Endothelial cell of umbilical vein (primary cell): Measurements from ENCODE around the gene CXCL6. TPM values are rescaled to one million over a fixed set of nuclear protein-coding genes. Genes with fewer than 3 reads are reported as not detected.

Source experiments
- BruUV-seq: library from RNA; stranded (reverse); fragments of 400-500 nt; replicated peaks from 2 replicates; lab custom pipeline; 2021; lab: Mats Ljungman, UMichigan
- CTCF ChIA-PET: fragments of 300-600, 350-600 bp; sonication (Branson Sonifier 250); formaldehyde crosslinking; loops from one replicate; lab custom pipeline; 2021; ENCODE audit warnings: antibody characterized with exemption, inconsistent platforms; lab: Charles Lee
- POLR2A ChIA-PET: fragments of 300-600, 350-600 bp; sonication (Branson Sonifier 250); formaldehyde crosslinking; loops from one replicate; lab custom pipeline; 2021; ENCODE audit warnings: antibody characterized with exemption, inconsistent platforms; lab: Charles Lee
- DNase-seq: peaks from one replicate; pipeline ENCODE4 v3.0.0-alpha.2; 2011; ENCODE audit warnings: low read depth, low spot score
- FAIRE-seq: peaks from 2 replicates; lab custom pipeline; 2011; peaks lifted over from hg19 to GRCh38; lab: Jason Lieb, UNC
- H2AFZ ChIP-seq: 2 replicates; pipeline ENCODE4 v1.6.0; 2012; ENCODE audit warnings: low read depth, low read length, control low read depth, inconsistent platforms
- H3K27ac ChIP-seq: 2 replicates; pipeline ENCODE4 v1.5.1; 2011; ENCODE audit warnings: low read depth, mild to moderate bottlenecking, control low read depth, low read length, moderate library complexity; ENCODE audit not compliant: insufficient read depth
- H3K27me3 ChIP-seq, 2 experiments: 2 replicates each; pipeline versions ENCODE4 v1.6.0 to v1.6.1; 2011; ENCODE audit warnings: low read length in 2 of 2, mixed read lengths in 1 of 2; ENCODE audit not compliant: control insufficient read depth in 2 of 2, insufficient read depth in 2 of 2
- H3K36me3 ChIP-seq, 2 experiments: 2 replicates in 1 of 2; 3 replicates in 1 of 2; pipeline ENCODE4 v1.5.1; 2011; ENCODE audit warnings: low read length in 2 of 2, mild to moderate bottlenecking in 1 of 2, moderate library complexity in 1 of 2; ENCODE audit not compliant: control insufficient read depth in 2 of 2, insufficient read depth in 2 of 2; ENCODE audit errors: extremely low read depth in 1 of 2
- H3K4me1 ChIP-seq: 3 replicates; pipeline ENCODE4 v1.5.1; 2011; ENCODE audit warnings: mild to moderate bottlenecking, low read length; ENCODE audit not compliant: control insufficient read depth, insufficient read depth; ENCODE audit errors: extremely low read depth
- H3K4me2 ChIP-seq: 2 replicates; pipeline ENCODE4 v1.6.1; 2011; ENCODE audit warnings: low read length, control low read depth, mixed read lengths; ENCODE audit not compliant: insufficient read depth
- H3K4me3 ChIP-seq, 3 experiments: fragments of 200-600 bp in 1 of 3; sonication (generic), shearing (Covaris generic) in 1 of 3; replicated peaks in 1 of 3; 2 replicates each; pipeline ENCODE4 v1.5.1; 2011 to 2016; ENCODE audit warnings: control low read depth in 3 of 3, low read length in 3 of 3, mild to moderate bottlenecking in 2 of 3, inconsistent platforms in 1 of 3, low read depth in 1 of 3, moderate library complexity in 1 of 3; ENCODE audit not compliant: insufficient read depth in 1 of 3
- H3K79me2 ChIP-seq: 2 replicates; pipeline ENCODE4 v1.6.0; 2012; ENCODE audit warnings: low read length, inconsistent platforms; ENCODE audit not compliant: control insufficient read depth, insufficient read depth
- H3K9ac ChIP-seq: replicated peaks from 2 replicates; pipeline ENCODE3; 2011; ENCODE audit warnings: low read length, control low read depth; ENCODE audit not compliant: insufficient read depth; ENCODE audit errors: extremely low read depth
- H3K9me1 ChIP-seq: replicated peaks from 3 replicates; pipeline ENCODE4 v1.6.0; 2011; ENCODE audit warnings: mild to moderate bottlenecking, low read length; ENCODE audit not compliant: control insufficient read depth, insufficient read depth; ENCODE audit errors: extremely low read depth
- H3K9me3 ChIP-seq: replicated peaks from 2 replicates; pipeline ENCODE4 v1.5.1; 2012; ENCODE audit warnings: low read length, inconsistent platforms; ENCODE audit not compliant: control insufficient read depth, insufficient read depth
- H4K20me1 ChIP-seq: replicated peaks from 2 replicates; pipeline ENCODE3; 2011; ENCODE audit warnings: mild to moderate bottlenecking, low read length; ENCODE audit not compliant: control insufficient read depth, insufficient read depth; ENCODE audit errors: extremely low read depth
- CTCF ChIP-seq, 2 donors: IDR thresholded peaks; 1 replicate in 1 of 2; 2 replicates in 1 of 2; pipeline ENCODE4 v1.5.1; 2011; ENCODE audit warnings: low read length in 2 of 2, mild to moderate bottlenecking in 2 of 2, moderate library complexity in 2 of 2, control low read depth in 1 of 2, inconsistent platforms in 1 of 2, low read depth in 1 of 2; ENCODE audit not compliant: insufficient read depth in 1 of 2; ENCODE audit errors: extremely low read depth in 1 of 2
- EZH2 ChIP-seq: IDR thresholded peaks from 2 replicates; pipeline ENCODE4 v1.6.1; 2012; ENCODE audit warnings: borderline replicate concordance, low read depth, mild to moderate bottlenecking, moderate library complexity, low read length, inconsistent platforms; ENCODE audit not compliant: severe bottlenecking
- FOS ChIP-seq: IDR thresholded peaks from 2 replicates; pipeline ENCODE4 v1.6.1; 2011; ENCODE audit warnings: mild to moderate bottlenecking, low read length, moderate library complexity, borderline replicate concordance; ENCODE audit not compliant: insufficient read depth
- GATA2 ChIP-seq: IDR thresholded peaks from 2 replicates; pipeline ENCODE4 v1.7.0; 2011; ENCODE audit warnings: low read depth, mild to moderate bottlenecking, moderate library complexity, mixed read lengths, low read length; ENCODE audit not compliant: insufficient read length, insufficient read depth
- JUN ChIP-seq: IDR thresholded peaks from 2 replicates; pipeline ENCODE4 v1.6.1; 2011; ENCODE audit warnings: borderline replicate concordance, low read depth; ENCODE audit not compliant: insufficient read length, insufficient read depth
- MAX ChIP-seq: IDR thresholded peaks from 2 replicates; pipeline ENCODE4 v1.6.1; 2011; ENCODE audit not compliant: insufficient read depth, insufficient read length
- MYC ChIP-seq: IDR thresholded peaks from one replicate; pipeline ENCODE4 v1.6.1; 2011; ENCODE audit warnings: mild to moderate bottlenecking, low read depth, low read length
- POLR2A ChIP-seq: IDR thresholded peaks from 2 replicates; pipeline ENCODE4 v1.6.1; 2012; ENCODE audit warnings: low read depth, mild to moderate bottlenecking, control low read depth, low read length
- POLR2AphosphoS5 ChIP-seq: IDR thresholded peaks from 2 replicates; pipeline ENCODE4 v1.6.1; 2012; ENCODE audit warnings: low read depth, mild to moderate bottlenecking, control low read depth, low read length, moderate library complexity; ENCODE audit not compliant: insufficient read depth
- dilution Hi-C: fragments of 300-500 bp; cut with MboI; formaldehyde crosslinking; loops from one replicate; pipeline ENCODE4 v1.15.0; 2019; ENCODE audit warnings: low sequenced_read_pairs; ENCODE audit not compliant: extremely low pct_ligation_motif_present
- intact Hi-C: fragments of 100-400 bp; cut with micrococcal nuclease; formaldehyde crosslinking; loops from one replicate; pipeline ENCODE4 v1.10.0; 2022
- polyA plus RNA-seq, 4 experiments: library from polyadenylated mRNA; depleted of rRNA in 3 of 4; stranded (reverse) in 3 of 4; unstranded in 1 of 4; fragments of >200 nt; gene quantifications; 2 replicates each; pipeline versions ENCODE4 v1.2.1 to v1.2.3, GENCODE V29; 2011 to 2012; ENCODE audit warnings: missing spikeins in 1 of 4
- total RNA-seq: library from RNA; stranded (reverse); gene quantifications from 2 replicates; pipeline ENCODE4 v1.2.3, GENCODE V29; 2021

Gene CXCL6
- total and polyA plus RNA-seq, 2 donors (not counting 3 experiments of a cell fraction or from before 2014, with no cell fraction given) = 0.81 to 1.2 TPM

DNA sequence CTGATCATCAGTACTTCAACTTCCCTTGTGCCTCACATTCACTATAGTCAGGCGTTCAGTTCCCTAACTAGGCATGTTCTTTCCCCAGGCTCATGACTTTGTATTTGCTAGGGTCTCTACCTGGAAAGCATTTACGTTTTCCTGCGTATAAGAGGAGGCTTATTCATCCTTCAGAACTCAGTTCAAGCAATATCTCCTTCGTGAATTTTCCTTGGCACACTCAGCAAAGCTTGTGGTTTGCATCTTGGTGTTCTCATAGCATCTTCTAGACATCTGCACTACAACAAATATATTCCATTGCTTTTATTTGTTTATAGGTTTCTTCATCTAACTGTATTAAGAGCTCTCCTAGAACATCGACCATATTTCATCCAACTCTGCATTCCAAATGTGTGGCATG, 2.6 kb downstream of the CXCL6 start:
- H3K79me2 ChIP-seq = no peaks in the 10 kb centered on the region
- intact Hi-C loops (no loop called here), dilution Hi-C loops (no loop called here)
- BruUV-seq = no TSS peak
- no peak overlapping the region for H3K27ac ChIP-seq
- no peaks in the 10 kb centered on the region for H3K27me3 ChIP-seq
- no peaks in the 10 kb centered on the region for H3K9me3 ChIP-seq
- H3K4me1 ChIP-seq = peaks cover 25% of the 10 kb centered on the region
- H3K9ac ChIP-seq = no peak overlapping the region
- H3K9me1 ChIP-seq = no peaks in the 10 kb centered on the region
- ChIA-PET POLR2A (no interaction called here), CTCF (interaction anchor here (1.3 kb wide), 1 partner anchor 26 kb away, joined by 3 read pairs; no protein-coding TSS in a partner anchor)
- TF ChIP-seq MAX = no peak
- no peak for TF ChIP-seq GATA2
- TF ChIP-seq EZH2 = no peak
- TF ChIP-seq CTCF (IDR thresholded peaks at IDR 0.05; ENCODE audit: extremely low read depth in 1 of 2, insufficient read depth in 1 of 2, low read depth in 1 of 2, low read length in 2 of 2) = no peak
- no peak for TF ChIP-seq POLR2AphosphoS5
- TF ChIP-seq JUN = no peak
- no peak for TF ChIP-seq POLR2A
- TF ChIP-seq MYC = no peak
- TF ChIP-seq FOS = no peak
- DNase-seq (no peak), FAIRE-seq (no peak)
- H3K4me2 ChIP-seq = no peak overlapping the region
- H3K36me3 ChIP-seq = no peaks in the 10 kb centered on the region
- no peak overlapping the region for H3K4me3 ChIP-seq
- H2AFZ ChIP-seq = no peak overlapping the region
- H4K20me1 ChIP-seq = no peaks in the 10 kb centered on the region
